GM12872 (cell line): Measurements from ENCODE around the gene C2CD4D.

Experiments
- TF ChIP-seq, protein P1 (sequence below): IDR thresholded peaks from 3 replicates; pipeline ENCODE4 v1.5.1; 2011; ENCODE audit warnings: low read depth, mild to moderate bottlenecking, low read length, moderate library complexity; ENCODE audit not compliant: insufficient read depth

The C2CD4D gene

GRCh38 chr1:151871284-151872030 is 31.8 kb upstream of the C2CD4D start:
- TF ChIP-seq, protein P1, sequence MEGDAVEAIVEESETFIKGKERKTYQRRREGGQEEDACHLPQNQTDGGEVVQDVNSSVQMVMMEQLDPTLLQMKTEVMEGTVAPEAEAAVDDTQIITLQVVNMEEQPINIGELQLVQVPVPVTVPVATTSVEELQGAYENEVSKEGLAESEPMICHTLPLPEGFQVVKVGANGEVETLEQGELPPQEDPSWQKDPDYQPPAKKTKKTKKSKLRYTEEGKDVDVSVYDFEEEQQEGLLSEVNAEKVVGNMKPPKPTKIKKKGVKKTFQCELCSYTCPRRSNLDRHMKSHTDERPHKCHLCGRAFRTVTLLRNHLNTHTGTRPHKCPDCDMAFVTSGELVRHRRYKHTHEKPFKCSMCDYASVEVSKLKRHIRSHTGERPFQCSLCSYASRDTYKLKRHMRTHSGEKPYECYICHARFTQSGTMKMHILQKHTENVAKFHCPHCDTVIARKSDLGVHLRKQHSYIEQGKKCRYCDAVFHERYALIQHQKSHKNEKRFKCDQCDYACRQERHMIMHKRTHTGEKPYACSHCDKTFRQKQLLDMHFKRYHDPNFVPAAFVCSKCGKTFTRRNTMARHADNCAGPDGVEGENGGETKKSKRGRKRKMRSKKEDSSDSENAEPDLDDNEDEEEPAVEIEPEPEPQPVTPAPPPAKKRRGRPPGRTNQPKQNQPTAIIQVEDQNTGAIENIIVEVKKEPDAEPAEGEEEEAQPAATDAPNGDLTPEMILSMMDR = no peak

GRCh38 chr1:151868486-151868885 is 28.9 kb upstream of the C2CD4D start:
- TF ChIP-seq, protein P1 = no peak

GRCh38 chr1:151867765-151868411 is 28.3 kb upstream of the C2CD4D start:
- TF ChIP-seq, protein P1 = no peak

GRCh38 chr1:151867321-151867720 is 27.7 kb upstream of the C2CD4D start:
- TF ChIP-seq, protein P1 = no peak

DNA sequence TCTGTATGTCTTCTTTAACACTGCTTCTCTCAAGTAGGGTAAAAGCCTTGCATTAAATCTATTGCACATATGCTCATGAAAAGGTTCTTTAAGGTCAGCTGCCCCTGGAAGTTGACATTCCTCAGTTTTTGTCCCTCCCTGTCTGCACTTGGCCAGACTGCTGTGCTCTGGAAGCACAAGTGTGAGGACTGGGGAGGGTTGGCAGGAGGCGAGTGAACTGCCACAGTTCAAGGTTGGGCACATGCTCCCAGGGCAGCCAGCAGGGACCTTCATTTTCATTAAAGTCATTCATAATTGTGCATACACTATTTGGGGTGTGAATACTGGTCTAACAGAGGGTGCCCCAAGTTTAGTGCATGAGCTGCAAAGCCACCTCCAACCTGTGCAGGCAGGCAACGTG is 24.8 kb upstream of the C2CD4D start:
- TF ChIP-seq, protein P1 = no peak

DNA sequence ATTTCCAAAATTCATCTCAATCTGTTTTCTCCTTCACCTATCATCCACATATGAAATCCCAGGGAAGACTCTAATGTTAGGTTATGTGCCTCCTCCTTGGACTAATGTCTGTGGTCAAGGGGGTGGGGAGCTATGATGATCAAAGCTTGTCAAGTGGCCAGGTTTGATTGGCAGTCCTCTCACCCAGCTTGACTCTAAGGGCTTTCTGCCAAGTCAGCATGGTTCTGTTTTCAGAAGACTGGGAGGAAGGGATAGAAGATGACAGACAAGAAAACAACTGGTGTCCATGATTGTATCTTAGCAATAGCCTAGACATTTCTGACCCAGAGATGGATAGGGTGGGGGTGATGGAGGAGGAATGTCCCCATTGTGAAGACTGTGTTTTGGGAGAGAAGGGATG is 23.0 kb upstream of the C2CD4D start:
- TF ChIP-seq, protein P1 = no peak

DNA sequence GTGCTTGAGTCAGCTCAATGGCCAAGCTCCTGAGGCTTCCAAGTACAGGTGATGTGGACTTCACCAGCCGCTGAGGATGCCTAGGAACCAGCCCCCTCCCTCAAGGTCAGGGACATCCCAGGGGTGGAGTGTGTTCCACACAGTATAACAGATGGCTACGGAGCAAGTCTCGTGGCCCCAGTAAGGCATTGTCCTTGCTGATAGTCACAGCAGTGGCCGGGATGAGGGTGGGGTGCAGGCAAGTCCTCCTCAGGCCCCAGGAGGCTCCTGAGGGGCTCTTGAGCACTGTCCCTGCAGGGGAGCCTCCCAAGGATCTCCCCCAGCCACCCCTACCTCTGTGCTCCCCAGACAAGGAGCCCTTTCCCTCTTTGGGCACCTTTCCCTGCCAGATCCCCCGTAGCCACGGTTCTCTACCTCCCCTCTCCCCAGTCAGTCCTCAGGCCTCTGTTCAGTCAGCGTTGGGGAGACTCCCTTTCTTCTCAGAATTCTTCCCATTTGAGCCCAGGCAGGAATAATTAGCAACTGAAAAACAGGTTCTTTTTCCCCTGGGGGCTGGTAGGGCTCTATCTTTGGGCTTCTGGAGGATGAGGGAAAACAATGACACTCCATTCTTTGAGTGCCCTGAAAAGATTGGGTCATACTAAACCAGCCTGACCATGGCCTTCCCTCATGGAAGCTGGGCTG is 21.0 kb upstream of the C2CD4D start:
- TF ChIP-seq, protein P1 = no peak
